Suprapubic skin (tissue), 4 donors: ENCODE results near the gene ACE.

ENCODE experiments used
- CTCF ChIP-seq, 2 donors: fragments of 200-600 bp in 1 of 2; fragments of 450-650 bp in 1 of 2; sonication (generic) in 1 of 2; IDR thresholded peaks; one replicate each; pipeline ENCODE4 v1.5.1; 2016 to 2019; ENCODE audit warnings: antibody characterized with exemption in 2 of 2, mild to moderate bottlenecking in 1 of 2, moderate library complexity in 1 of 2
- EP300 ChIP-seq: sonication (generic); formaldehyde crosslinking; IDR thresholded peaks from one replicate; pipeline ENCODE4 v1.6.1; 2017; ENCODE audit warnings: antibody characterized with exemption
- POLR2A ChIP-seq, 2 donors: fragments of 450-650 bp; IDR thresholded peaks; one replicate each; pipeline ENCODE4 v1.6.1; 2017; ENCODE audit warnings: antibody characterized with exemption in 2 of 2, mild to moderate bottlenecking in 2 of 2, moderate library complexity in 2 of 2
- POLR2AphosphoS5 ChIP-seq, 3 donors: sonication (generic); formaldehyde crosslinking; IDR thresholded peaks; one replicate each; pipeline ENCODE4 v1.6.1; 2017; ENCODE audit warnings: antibody characterized with exemption in 3 of 3

GRCh38 chr17:63514974-63515373 is 38.1 kb downstream of the ACE start:
- TF ChIP-seq POLR2AphosphoS5 (IDR thresholded peaks at IDR 0.05): no peak
- TF ChIP-seq CTCF (IDR thresholded peaks at IDR 0.05): no peak
- TF ChIP-seq POLR2A (IDR thresholded peaks at IDR 0.05): no peak
- no peak for TF ChIP-seq EP300
